ENCODE data around the gene ERN1. TPM values are rescaled to one million over a fixed set of nuclear protein-coding genes. Genes with fewer than 3 reads are reported as not detected.
"Not testable (repeated sequence)": the region's sequence is repeated elsewhere in the genome, so short reads cannot be mapped to it uniquely, and the experiment has no call there.

ERN1 gene
- total and polyA plus RNA-seq, 4 donors = 4.0 to 6.9 (median 5.9) TPM

DNA sequence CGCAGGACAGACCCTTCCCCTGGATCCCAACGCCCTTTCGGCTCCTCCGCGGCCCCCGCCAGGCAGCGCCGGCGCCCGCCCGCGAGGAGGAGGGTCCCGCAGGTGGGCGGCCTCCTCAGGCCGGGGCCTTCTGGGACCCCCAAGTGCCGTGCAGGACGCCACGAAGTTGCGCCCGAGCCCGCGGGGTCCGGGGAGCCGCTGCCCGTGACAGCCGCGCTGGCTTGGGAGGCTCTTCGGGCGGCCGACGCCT is 504 bp downstream of the ERN1 start:
- Histone ChIP-seq H3K36me3 (ENCODE audit: control insufficient read depth, insufficient read depth, low read length) (no peaks in the 10 kb centered on the region), H3K27me3 (ENCODE audit: control insufficient read depth, insufficient read depth, low read length) (no peaks in the 10 kb centered on the region), H3K4me1 (ENCODE audit: control insufficient read depth, insufficient read depth, low read length) (peaks cover 9% of the 10 kb centered on the region), H3K9me3 (ENCODE audit: control insufficient read depth, insufficient read depth, low read length) (no peaks in the 10 kb centered on the region), H3K4me3 (ENCODE audit: low read depth, low read length) (peak overlapping the region; percentile 59), H3K27ac (ENCODE audit: low read depth, low read length) (peak overlapping the region; percentile 54)
- DNase-seq (ENCODE audit: low read depth in 4 of 6, low spot score in 6 of 6) = no peak
- WGBS (ENCODE audit: insufficient coverage) = under 1% methylated on average over 31 of the region's 31 CpGs

DNA sequence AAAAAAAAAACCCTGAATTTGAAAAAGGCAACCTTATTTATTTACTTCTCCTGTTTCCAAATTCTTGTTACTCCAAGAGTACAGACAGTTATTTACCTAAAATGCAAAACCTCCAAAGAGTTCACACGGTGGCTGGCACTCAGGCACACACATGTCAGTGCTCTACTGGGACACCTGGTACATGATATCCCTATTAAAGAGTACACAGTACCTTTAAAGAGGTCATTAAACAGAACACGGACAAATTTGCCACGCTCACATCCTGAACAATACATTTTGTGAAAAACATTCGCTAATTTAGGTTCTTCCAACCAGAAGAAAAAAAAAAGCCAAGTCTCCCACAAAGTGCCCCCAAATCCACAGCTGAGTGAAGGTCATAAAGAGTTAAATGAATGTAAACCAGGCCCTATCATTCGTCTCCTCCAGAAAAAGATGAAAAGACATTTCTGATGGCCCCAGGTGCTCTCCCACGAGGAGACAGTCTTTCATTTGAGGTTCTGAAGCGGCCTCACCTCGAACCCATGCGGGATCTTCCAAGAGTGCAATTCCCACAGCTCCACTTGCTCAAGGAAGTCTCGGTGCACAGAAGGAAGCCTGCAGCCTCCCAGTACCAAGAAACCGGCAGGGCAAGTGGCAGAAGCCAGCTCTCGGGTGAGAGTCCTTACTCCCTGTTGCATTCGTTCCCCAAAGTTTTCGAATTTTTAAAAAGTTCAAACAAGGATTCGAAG is 993 bp downstream of the ERN1 start:
- 5% methylated on average over 12 of the region's 15 CpGs for WGBS (ENCODE audit: insufficient coverage)
- peak overlapping the region; percentile 54 for H3K27ac ChIP-seq (ENCODE audit: low read depth, low read length)
- no peaks in the 10 kb centered on the region for H3K9me3 ChIP-seq (ENCODE audit: control insufficient read depth, insufficient read depth, low read length)
- H3K36me3 ChIP-seq (ENCODE audit: control insufficient read depth, insufficient read depth, low read length) = no peaks in the 10 kb centered on the region
- DNase-seq (ENCODE audit: low read depth in 4 of 6, low spot score in 6 of 6) = peak in 2 of 6 donors; percentile 34 to 42
- peak overlapping the region; percentile 59 for H3K4me3 ChIP-seq (ENCODE audit: low read depth, low read length)
- no peaks in the 10 kb centered on the region for H3K27me3 ChIP-seq (ENCODE audit: control insufficient read depth, insufficient read depth, low read length)
- H3K4me1 ChIP-seq (ENCODE audit: control insufficient read depth, insufficient read depth, low read length) = peaks cover 9% of the 10 kb centered on the region

DNA sequence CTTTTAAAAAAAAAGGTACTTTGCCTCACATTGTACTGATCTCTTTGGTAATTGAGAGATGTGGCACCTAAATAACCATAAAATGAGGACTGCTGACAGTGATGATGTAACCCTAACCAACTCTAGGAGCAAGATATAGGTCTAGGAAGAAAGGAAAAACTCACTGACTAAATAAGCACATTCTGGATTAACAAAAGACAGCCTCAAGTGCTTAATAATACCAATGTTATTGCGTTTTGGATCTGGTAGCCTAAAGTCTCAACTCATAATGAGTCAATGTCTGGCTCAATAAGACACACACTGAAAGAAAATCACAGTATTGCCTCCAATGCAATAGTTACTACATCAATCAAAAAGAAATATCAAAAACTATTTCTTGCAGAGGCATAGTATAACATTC is 3.0 kb downstream of the ERN1 start:
- no peak for DNase-seq (ENCODE audit: low read depth in 4 of 6, low spot score in 6 of 6)
- Histone ChIP-seq H3K27me3 (ENCODE audit: control insufficient read depth, insufficient read depth, low read length) (no peaks in the 10 kb centered on the region), H3K4me3 (ENCODE audit: low read depth, low read length) (no peak overlapping the region), H3K27ac (ENCODE audit: low read depth, low read length) (no peak overlapping the region), H3K9me3 (ENCODE audit: control insufficient read depth, insufficient read depth, low read length) (no peaks in the 10 kb centered on the region), H3K36me3 (ENCODE audit: control insufficient read depth, insufficient read depth, low read length) (no peaks in the 10 kb centered on the region), H3K4me1 (ENCODE audit: control insufficient read depth, insufficient read depth, low read length) (peaks cover 9% of the 10 kb centered on the region)
- no CpG with 5 or more reads among the region's 1 CpG for WGBS (ENCODE audit: insufficient coverage)

DNA sequence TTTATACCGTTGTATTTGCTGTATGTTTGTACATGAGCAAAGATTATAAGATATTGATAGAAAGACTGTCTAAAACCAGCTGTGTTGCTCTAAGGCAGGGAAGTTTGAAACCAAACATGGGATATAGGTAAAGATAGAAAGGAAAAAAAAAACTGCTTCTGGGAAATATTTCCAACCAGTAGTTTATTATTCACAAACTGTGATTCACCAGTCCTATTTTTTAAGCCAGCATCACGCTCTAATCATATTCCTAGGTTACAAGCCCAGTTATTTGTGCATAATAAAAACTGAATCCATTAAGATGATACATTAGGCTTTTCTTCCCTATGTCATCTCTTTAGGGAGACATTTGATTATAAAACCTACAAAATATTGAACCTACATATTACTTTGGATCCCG is 4.0 kb downstream of the ERN1 start:
- Histone ChIP-seq H3K27ac (ENCODE audit: low read depth, low read length) (no peak overlapping the region), H3K9me3 (ENCODE audit: control insufficient read depth, insufficient read depth, low read length) (no peaks in the 10 kb centered on the region), H3K27me3 (ENCODE audit: control insufficient read depth, insufficient read depth, low read length) (no peaks in the 10 kb centered on the region), H3K36me3 (ENCODE audit: control insufficient read depth, insufficient read depth, low read length) (no peaks in the 10 kb centered on the region), H3K4me1 (ENCODE audit: control insufficient read depth, insufficient read depth, low read length) (peaks cover 11% of the 10 kb centered on the region), H3K4me3 (ENCODE audit: low read depth, low read length) (no peak overlapping the region)
- DNase-seq (ENCODE audit: low read depth in 4 of 6, low spot score in 6 of 6) = no peak
- WGBS (ENCODE audit: insufficient coverage) = 70% methylated on average over 2 of the region's 3 CpGs

DNA sequence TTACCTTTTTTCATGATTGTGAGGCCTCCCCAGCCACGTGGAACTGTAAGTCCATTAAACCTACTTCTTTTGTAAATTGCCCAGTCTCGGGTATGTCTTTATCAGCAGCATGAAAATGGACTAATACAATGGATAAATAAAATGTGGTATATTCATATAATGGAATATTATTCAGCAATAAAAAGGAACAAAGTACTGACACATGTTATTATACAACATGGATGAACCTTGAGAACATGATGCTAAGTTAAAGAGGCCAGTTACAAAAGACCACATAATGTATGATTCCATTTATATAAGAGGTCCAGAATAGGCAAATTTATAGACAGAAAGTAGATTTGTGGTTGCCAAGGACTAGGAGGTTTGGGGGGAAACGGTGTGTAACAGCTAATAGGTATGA is 5.3 kb downstream of the ERN1 start:
- H3K27ac ChIP-seq (ENCODE audit: low read depth, low read length) = no peak overlapping the region
- WGBS (ENCODE audit: insufficient coverage) = no CpG with 5 or more reads among the region's 3 CpGs
- H3K4me1 ChIP-seq (ENCODE audit: control insufficient read depth, insufficient read depth, low read length) = peaks cover 8% of the 10 kb centered on the region

DNA sequence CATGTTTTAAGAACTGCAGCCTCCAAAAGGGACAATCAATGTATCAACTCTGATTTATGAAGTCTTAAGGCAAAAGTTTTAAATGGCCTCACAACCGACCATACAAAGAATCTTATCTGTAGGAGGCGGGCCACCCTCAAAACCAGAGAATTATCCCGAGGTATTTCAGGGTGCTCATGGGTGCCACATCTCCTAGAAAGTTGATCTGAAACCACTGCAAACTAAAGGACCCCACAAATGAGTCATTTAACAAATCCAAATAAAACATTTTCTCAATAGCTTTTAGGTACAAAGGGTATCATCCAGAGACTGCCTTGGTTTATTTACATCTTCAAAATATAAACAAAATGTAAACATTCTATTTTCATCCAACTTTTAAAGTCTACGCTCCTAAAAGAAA is 6.8 kb downstream of the ERN1 start:
- no peak overlapping the region for H3K27ac ChIP-seq (ENCODE audit: low read depth, low read length)
- H3K4me3 ChIP-seq (ENCODE audit: low read depth, low read length) = no peak overlapping the region
- peaks cover 8% of the 10 kb centered on the region for H3K4me1 ChIP-seq (ENCODE audit: control insufficient read depth, insufficient read depth, low read length)
- no peak for DNase-seq (ENCODE audit: low read depth in 4 of 6, low spot score in 6 of 6)
- no peaks in the 10 kb centered on the region for H3K36me3 ChIP-seq (ENCODE audit: control insufficient read depth, insufficient read depth, low read length)
- H3K9me3 ChIP-seq (ENCODE audit: control insufficient read depth, insufficient read depth, low read length) = no peaks in the 10 kb centered on the region
- WGBS (ENCODE audit: insufficient coverage) = 39% methylated on average over 2 of the region's 4 CpGs
- no peaks in the 10 kb centered on the region for H3K27me3 ChIP-seq (ENCODE audit: control insufficient read depth, insufficient read depth, low read length)

More for the DNA sequence above, 5.3 kb downstream of the ERN1 start:
- Histone ChIP-seq H3K4me3 (ENCODE audit: low read depth, low read length) (no peak overlapping the region), H3K36me3 (ENCODE audit: control insufficient read depth, insufficient read depth, low read length) (no peaks in the 10 kb centered on the region), H3K27me3 (ENCODE audit: control insufficient read depth, insufficient read depth, low read length) (no peaks in the 10 kb centered on the region), H3K9me3 (ENCODE audit: control insufficient read depth, insufficient read depth, low read length) (no peaks in the 10 kb centered on the region)
- no peak for DNase-seq (ENCODE audit: low read depth in 4 of 6, low spot score in 6 of 6)

DNA sequence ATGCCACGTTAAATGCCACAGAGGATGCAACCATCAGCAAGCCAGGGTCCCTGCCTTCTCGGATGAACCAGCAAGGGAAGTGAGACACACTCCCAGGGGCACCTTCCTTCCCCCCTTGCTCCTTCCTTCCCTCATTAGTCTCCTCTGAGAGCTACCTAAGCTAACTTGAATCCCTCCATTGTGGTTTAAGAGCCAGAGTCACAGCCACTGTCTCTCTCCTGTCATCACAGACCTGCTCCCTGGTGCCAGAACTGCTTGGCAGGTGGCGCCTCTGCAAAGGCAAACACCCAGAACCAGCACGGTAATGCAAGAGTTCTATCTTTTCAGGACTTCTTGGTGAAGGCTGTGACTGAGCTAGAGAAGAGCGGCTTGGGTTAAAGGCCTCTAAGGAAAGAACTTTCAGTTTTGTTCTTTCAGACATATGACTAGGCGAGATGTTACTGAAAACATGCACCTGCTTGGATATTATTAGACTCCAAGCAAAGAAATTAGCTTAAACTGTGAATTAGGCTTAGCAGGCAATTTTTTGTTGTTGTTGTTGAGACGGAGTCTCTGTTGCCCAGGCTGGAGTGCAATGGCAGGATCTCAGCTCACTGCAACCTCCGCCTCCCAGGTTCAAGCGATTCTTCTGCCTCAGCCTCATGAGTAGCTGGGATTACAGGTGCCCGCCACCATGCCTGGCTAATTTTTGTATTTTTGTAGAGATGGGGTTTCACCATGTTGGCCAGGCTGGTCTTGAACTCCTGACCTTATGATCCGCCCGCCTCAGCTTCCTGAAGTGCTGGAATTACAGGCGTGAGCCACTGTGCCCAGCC is 8.8 kb downstream of the ERN1 start:
- 91% methylated on average over 11 of the region's 13 CpGs for WGBS (ENCODE audit: insufficient coverage)
- H3K27me3 ChIP-seq (ENCODE audit: control insufficient read depth, insufficient read depth, low read length); H3K27ac ChIP-seq (ENCODE audit: low read depth, low read length); H3K4me1 ChIP-seq (ENCODE audit: control insufficient read depth, insufficient read depth, low read length); H3K4me3 ChIP-seq (ENCODE audit: low read depth, low read length); H3K9me3 ChIP-seq (ENCODE audit: control insufficient read depth, insufficient read depth, low read length); H3K36me3 ChIP-seq (ENCODE audit: control insufficient read depth, insufficient read depth, low read length); DNase-seq (ENCODE audit: low read depth in 4 of 6, low spot score in 6 of 6): not testable (repeated sequence)

DNA sequence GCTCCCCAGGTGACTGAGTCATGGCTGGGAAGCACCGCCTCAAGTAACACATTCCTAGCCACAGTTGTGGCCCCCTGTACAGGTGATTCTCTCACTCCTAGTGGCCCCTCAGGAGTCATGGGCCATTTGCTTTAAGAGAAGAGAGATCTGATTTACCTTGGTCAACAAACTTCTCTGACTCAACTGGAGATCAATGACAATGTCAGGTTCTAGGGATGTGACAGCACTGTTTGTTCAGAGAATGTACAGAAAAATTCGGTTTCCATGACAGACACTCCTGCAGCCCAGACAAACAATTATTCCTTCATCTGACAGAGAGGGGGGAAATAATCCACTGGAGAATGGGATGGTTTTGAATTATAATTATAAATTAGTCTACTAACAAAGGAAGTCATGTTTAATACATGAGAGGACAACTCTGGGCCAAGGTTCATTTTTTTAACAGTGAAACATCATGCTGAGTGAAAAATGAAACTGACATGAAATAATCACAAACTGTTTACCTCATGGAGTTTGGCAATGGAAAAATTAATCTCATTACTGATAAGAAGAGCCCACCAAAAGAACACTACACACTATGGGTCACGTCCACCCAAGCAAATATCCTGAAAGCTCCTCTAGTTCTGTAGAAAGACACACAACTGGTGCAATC is 9.7 kb downstream of the ERN1 start:
- no peak overlapping the region for H3K4me3 ChIP-seq (ENCODE audit: low read depth, low read length)
- no peak overlapping the region for H3K27ac ChIP-seq (ENCODE audit: low read depth, low read length)
- no peaks in the 10 kb centered on the region for H3K27me3 ChIP-seq (ENCODE audit: control insufficient read depth, insufficient read depth, low read length)
- peaks cover 8% of the 10 kb centered on the region for H3K4me1 ChIP-seq (ENCODE audit: control insufficient read depth, insufficient read depth, low read length)
- 100% methylated on average over 1 of the region's 3 CpGs for WGBS (ENCODE audit: insufficient coverage)
- DNase-seq (ENCODE audit: low read depth in 4 of 6, low spot score in 6 of 6) = peak in 1 of 6 donors; percentile 42
- no peaks in the 10 kb centered on the region for H3K36me3 ChIP-seq (ENCODE audit: control insufficient read depth, insufficient read depth, low read length)
- H3K9me3 ChIP-seq (ENCODE audit: control insufficient read depth, insufficient read depth, low read length) = no peaks in the 10 kb centered on the region

DNA sequence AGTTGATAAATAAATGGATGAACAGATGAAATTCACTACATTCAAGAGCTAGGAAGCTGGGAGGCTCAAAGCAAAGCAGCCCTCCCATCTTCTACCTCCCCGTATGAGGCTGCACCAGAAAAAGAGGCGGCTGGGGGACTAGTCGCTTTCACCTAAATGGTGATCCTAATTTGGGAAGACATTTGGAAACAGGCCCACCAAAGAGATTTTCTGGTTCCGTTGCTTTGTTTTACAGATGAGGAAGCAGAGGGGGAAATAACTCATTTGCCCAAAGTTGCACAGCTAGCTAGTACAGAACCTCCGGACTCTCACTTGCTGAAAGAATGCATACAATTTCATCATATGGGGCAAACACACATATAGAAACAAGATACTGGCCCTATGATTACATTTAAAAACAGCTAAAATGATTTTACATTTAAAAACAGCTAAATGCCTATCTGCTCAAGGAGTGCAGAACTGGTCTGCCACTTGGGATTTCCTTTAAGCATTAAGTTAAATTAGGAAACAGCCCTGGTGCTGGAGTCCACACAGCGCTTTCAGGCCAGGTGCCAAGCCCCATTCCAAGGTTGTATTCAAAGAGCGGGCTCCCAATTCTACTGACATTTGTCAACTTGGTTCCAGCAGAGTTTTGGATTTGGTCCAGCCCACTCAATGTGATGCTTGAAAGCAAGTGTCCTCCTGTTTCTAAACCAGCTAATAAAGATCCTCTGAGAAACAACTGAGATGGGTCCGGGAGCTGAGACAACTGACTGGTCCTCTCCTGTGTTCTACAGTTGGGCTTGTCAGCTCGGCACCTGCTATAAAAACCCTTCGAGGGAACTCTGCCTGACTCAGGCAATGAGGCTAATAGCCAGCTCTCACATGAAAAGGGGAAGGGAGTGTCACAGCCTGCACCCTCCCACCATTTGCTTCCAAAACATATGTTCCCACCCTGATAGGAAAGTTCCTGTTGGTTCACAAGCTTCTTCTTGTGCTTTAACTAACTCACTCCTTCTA is 11.7 kb downstream of the ERN1 start:
- Histone ChIP-seq H3K9me3 (ENCODE audit: control insufficient read depth, insufficient read depth, low read length) (no peaks in the 10 kb centered on the region), H3K4me3 (ENCODE audit: low read depth, low read length) (no peak overlapping the region), H3K4me1 (ENCODE audit: control insufficient read depth, insufficient read depth, low read length) (peaks cover 8% of the 10 kb centered on the region), H3K27me3 (ENCODE audit: control insufficient read depth, insufficient read depth, low read length) (no peaks in the 10 kb centered on the region), H3K36me3 (ENCODE audit: control insufficient read depth, insufficient read depth, low read length) (no peaks in the 10 kb centered on the region), H3K27ac (ENCODE audit: low read depth, low read length) (peak overlapping the region; percentile 42)
- WGBS (ENCODE audit: insufficient coverage) = 16% methylated on average over 4 of the region's 10 CpGs
- peak in 4 of 6 donors; percentile 29 to 89 (median 78) for DNase-seq (ENCODE audit: low read depth in 4 of 6, low spot score in 6 of 6)
